IMR-90 (cell line): Measurements from ENCODE around the gene FBXL16. TPM values are rescaled to one million over a fixed set of nuclear protein-coding genes. Genes with fewer than 3 reads are reported as not detected.

Experiments used
- ATAC-seq: fragments of 200-7000 bp; cut with Tn5 transposase; 2 replicates; pipeline ENCODE4 v1.9.1; 2020; ENCODE audit warnings: low read depth, mild to moderate bottlenecking, moderate library complexity
- BruUV-seq: library from RNA; stranded (reverse); fragments of 400-500 nt; replicated peaks from 2 replicates; lab custom pipeline; 2021; lab: Mats Ljungman, UMichigan
- CTCF ChIA-PET: fragments of 300-600 bp; formaldehyde crosslinking; extraction: SDS; loops from one replicate; lab custom pipeline; 2021; ENCODE audit warnings: antibody characterized with exemption; lab: Yijun Ruan, JAX
- POLR2A ChIA-PET: fragments of 300-600 bp; sonication (Branson Sonifier 250); formaldehyde crosslinking; loops from one replicate; lab custom pipeline; 2022; ENCODE audit warnings: antibody characterized with exemption; ENCODE audit not compliant: unreplicated experiment; lab: Charles Lee
- DNase-seq: peaks from one replicate; pipeline ENCODE4 v3.0.0; 2013
- H2AFZ ChIP-seq: replicated peaks from 2 replicates; pipeline ENCODE3; 2013; ENCODE audit warnings: low read length, mild to moderate bottlenecking; ENCODE audit not compliant: poor library complexity
- H2AK5ac ChIP-seq: 2 replicates; pipeline ENCODE4 v1.6.1; 2013; ENCODE audit warnings: low read depth, low read length, inconsistent platforms
- H2AK9ac ChIP-seq: replicated peaks from 2 replicates; pipeline ENCODE3; 2013; ENCODE audit warnings: mild to moderate bottlenecking, low read depth, low read length, moderate library complexity; ENCODE audit not compliant: poor library complexity
- H2BK120ac ChIP-seq: 2 replicates; pipeline ENCODE4 v1.6.1; 2013; ENCODE audit warnings: low read depth, low read length, inconsistent platforms
- H2BK15ac ChIP-seq: 3 replicates; pipeline ENCODE4 v1.6.1; 2013; ENCODE audit warnings: low read depth, low read length, inconsistent platforms
- H2BK20ac ChIP-seq: 2 replicates; pipeline ENCODE4 v1.6.1; 2013; ENCODE audit warnings: low read depth, mild to moderate bottlenecking, inconsistent platforms, low read length, moderate library complexity
- H2BK5ac ChIP-seq: 2 replicates; pipeline ENCODE4 v1.6.1; 2013; ENCODE audit warnings: mild to moderate bottlenecking, low read depth, low read length, inconsistent platforms; ENCODE audit not compliant: poor library complexity, severe bottlenecking
- H3K14ac ChIP-seq: replicated peaks from 2 replicates; pipeline ENCODE4 v1.6.1; 2013; ENCODE audit warnings: low read depth, low read length, inconsistent platforms
- H3K18ac ChIP-seq: 2 replicates; pipeline ENCODE4 v1.6.1; 2013; ENCODE audit warnings: low read depth, low read length, control low read depth
- H3K23ac ChIP-seq: 2 replicates; pipeline ENCODE4 v1.6.1; 2013; ENCODE audit warnings: low read depth, low read length, inconsistent platforms
- H3K27ac ChIP-seq: 2 replicates; pipeline ENCODE4 v1.5.1; 2013; ENCODE audit warnings: mild to moderate bottlenecking, control low read depth, low read length; ENCODE audit not compliant: insufficient read depth
- H3K27me3 ChIP-seq: 2 replicates; pipeline ENCODE4 v1.6.1; 2013; ENCODE audit warnings: low read length; ENCODE audit not compliant: control insufficient read depth, insufficient read depth
- H3K36me3 ChIP-seq: 2 replicates; pipeline ENCODE4 v1.6.1; 2013; ENCODE audit warnings: low read length, mixed read lengths; ENCODE audit not compliant: control insufficient read depth, insufficient read depth
- H3K4ac ChIP-seq: 2 replicates; pipeline ENCODE4 v1.6.1; 2013; ENCODE audit warnings: low read depth, low read length, inconsistent platforms
- H3K4me1 ChIP-seq: 2 replicates; pipeline ENCODE4 v1.6.1; 2013; ENCODE audit warnings: low read length, mixed read lengths; ENCODE audit not compliant: control insufficient read depth, insufficient read depth
- H3K4me2 ChIP-seq: 2 replicates; pipeline ENCODE4 v1.6.1; 2013; ENCODE audit warnings: low read depth, mild to moderate bottlenecking, control low read depth, low read length, moderate library complexity
- H3K4me3 ChIP-seq: 2 replicates; pipeline ENCODE4 v1.5.1; 2013; ENCODE audit warnings: low read depth, mild to moderate bottlenecking, control low read depth, low read length, moderate library complexity; ENCODE audit not compliant: insufficient read depth
- H3K56ac ChIP-seq: 2 replicates; pipeline ENCODE4 v1.6.1; 2013; ENCODE audit warnings: low read length, inconsistent platforms; ENCODE audit not compliant: insufficient read depth; ENCODE audit errors: extremely low read depth
- H3K79me1 ChIP-seq, 2 experiments: 2 replicates each; pipeline ENCODE4 v1.6.1; 2013; ENCODE audit warnings: low read length in 2 of 2, inconsistent platforms in 1 of 2, low read depth in 1 of 2
- H3K9ac ChIP-seq: 2 replicates; pipeline ENCODE4 v1.6.1; 2013; ENCODE audit warnings: low read depth, low read length, control low read depth
- H3K9me1 ChIP-seq: 2 replicates; pipeline ENCODE4 v1.6.1; 2013; ENCODE audit warnings: low read length, inconsistent platforms; ENCODE audit not compliant: insufficient read depth
- H3K9me3 ChIP-seq: 2 replicates; pipeline ENCODE4 v1.6.1; 2013; ENCODE audit warnings: low read length; ENCODE audit not compliant: control insufficient read depth, insufficient read depth
- H4K20me1 ChIP-seq: 2 replicates; pipeline ENCODE4 v1.6.1; 2013; ENCODE audit warnings: low read length, inconsistent platforms; ENCODE audit not compliant: insufficient read depth
- H4K5ac ChIP-seq: 2 replicates; pipeline ENCODE4 v1.6.1; 2013; ENCODE audit warnings: mild to moderate bottlenecking, low read depth, low read length, control low read depth
- H4K8ac ChIP-seq, 2 experiments: 2 replicates each; pipeline ENCODE4 v1.6.1; 2013; ENCODE audit warnings: low read depth in 2 of 2, low read length in 2 of 2, control low read depth in 1 of 2, inconsistent platforms in 1 of 2
- H4K91ac ChIP-seq: 2 replicates; pipeline ENCODE4 v1.6.1; 2013; ENCODE audit warnings: low read depth, low read length, inconsistent platforms; ENCODE audit not compliant: insufficient read depth
- BHLHE40 ChIP-seq: fragments of 150-350 bp; IDR thresholded peaks from 2 replicates; pipeline ENCODE4 v1.6.1; 2016; ENCODE audit warnings: mild to moderate bottlenecking, low read depth, low read length
- CEBPB ChIP-seq: IDR thresholded peaks from 2 replicates; pipeline ENCODE4 v1.6.1; 2012; ENCODE audit warnings: low read depth, low read length, improper control_type of control experiment
- CHD1 ChIP-seq: IDR thresholded peaks from 2 replicates; pipeline ENCODE4 v1.6.1; 2012; ENCODE audit warnings: low read depth, low read length, improper control_type of control experiment
- CTCF ChIP-seq: conservative IDR thresholded peaks from 2 replicates; pipeline ENCODE4 v1.5.1; 2012; ENCODE audit warnings: mild to moderate bottlenecking, low read depth, low read length, improper control_type of control experiment
- ELK1 ChIP-seq: fragments of 150-350 bp; IDR thresholded peaks from 2 replicates; pipeline ENCODE4 v1.6.1; 2016; ENCODE audit warnings: low read depth, mild to moderate bottlenecking, low read length, moderate library complexity, borderline replicate concordance
- FOS ChIP-seq: fragments of 150-350 bp; IDR thresholded peaks from 2 replicates; pipeline ENCODE4 v1.6.1; 2016; ENCODE audit warnings: low read depth, low read length
- MAFK ChIP-seq: IDR thresholded peaks from 2 replicates; pipeline ENCODE4 v1.6.1; 2012; ENCODE audit warnings: low read depth, low read length, improper control_type of control experiment
- MAZ ChIP-seq: IDR thresholded peaks from 2 replicates; pipeline ENCODE4 v1.6.1; 2012; ENCODE audit warnings: low read depth, mild to moderate bottlenecking, low read length, improper control_type of control experiment, moderate library complexity, borderline replicate concordance
- MXI1 ChIP-seq: IDR thresholded peaks from 2 replicates; pipeline ENCODE4 v1.6.1; 2012; ENCODE audit warnings: low read depth, mild to moderate bottlenecking, low read length, moderate library complexity, borderline replicate concordance
- NFE2L2 ChIP-seq: fragments of 150-350 bp; IDR thresholded peaks from 2 replicates; pipeline ENCODE4 v1.6.1; 2016; ENCODE audit warnings: low read depth, mild to moderate bottlenecking, low read length
- POLR2A ChIP-seq: IDR thresholded peaks from 2 replicates; pipeline ENCODE4 v1.6.1; 2012; ENCODE audit warnings: mild to moderate bottlenecking, low read depth, low read length
- RAD21 ChIP-seq: IDR thresholded peaks from 2 replicates; pipeline ENCODE4 v1.6.1; 2012; ENCODE audit warnings: low read length, improper control_type of control experiment
- SMC3 ChIP-seq: fragments of 150-350 bp; IDR thresholded peaks from 2 replicates; pipeline ENCODE4 v1.6.1; 2016; ENCODE audit warnings: low read depth, mild to moderate bottlenecking, antibody characterized with exemption, low read length, moderate library complexity
- USF2 ChIP-seq: fragments of 150-350 bp; IDR thresholded peaks from 2 replicates; pipeline ENCODE4 v1.6.1; 2017; ENCODE audit warnings: mild to moderate bottlenecking, antibody characterized with exemption, low read length, low read depth
- WGBS, 2 experiments: methylation state at CpG; one replicate each; pipeline versions ENCODE4 v1.1.5 to v1.1.7; 2013; ENCODE audit warnings: missing lambda C conversion rate in 2 of 2; ENCODE audit not compliant: insufficient read length in 1 of 2; ENCODE audit errors: extremely low coverage in 2 of 2; 5-methylcytosine and 5-hydroxymethylcytosine counted together
- dilution Hi-C: fragments of 300-500 bp; cut with HindIII; formaldehyde crosslinking; loops from one replicate; pipeline ENCODE4 v1.14.3; 2018; ENCODE audit warnings: low sequenced_read_pairs; ENCODE audit not compliant: unreplicated experiment
- in situ Hi-C: fragments of 300-500 bp; cut with MboI; formaldehyde crosslinking; loops from 3 replicates; pipeline ENCODE4 v1.14.3; 2019; ENCODE audit warnings: low sequenced_read_pairs, inconsistent platforms, mixed read lengths
- intact Hi-C: fragments of 100-400 bp; cut with micrococcal nuclease; formaldehyde crosslinking; loops from 2 replicates; pipeline ENCODE4 v1.10.0; 2022
- polyA plus RNA-seq, 3 experiments: library from polyadenylated mRNA; depleted of rRNA; stranded (reverse); fragments of >200 nt; gene quantifications; 2 replicates each; pipeline ENCODE4 v1.2.3, GENCODE V29; 2012; ENCODE audit warnings: low replicate concordance in 1 of 3
- total RNA-seq: library from RNA; depleted of rRNA; stranded (reverse); fragments of >200 nt; gene quantifications from 2 replicates; pipeline ENCODE4 v1.2.3, GENCODE V29; 2012

Gene FBXL16
- total and polyA plus RNA-seq, 2 of the 4 experiments (the other 2 are of a cell fraction): 0.18 to 2.2 TPM

- no peak overlapping the region for H2BK120ac ChIP-seq
- TF ChIP-seq BHLHE40: no peak
- no peak for TF ChIP-seq CHD1
- TF ChIP-seq CEBPB: no peak
- TF ChIP-seq NFE2L2: no peak
- no peak for TF ChIP-seq RAD21
- no peak for TF ChIP-seq MXI1
- no peak for TF ChIP-seq SMC3
- TF ChIP-seq USF2: no peak
- no peak for TF ChIP-seq CTCF
- no peak for TF ChIP-seq ELK1
- TF ChIP-seq POLR2A: no peak
- TF ChIP-seq MAFK: no peak
- no peak for TF ChIP-seq MAZ
- no peak for TF ChIP-seq FOS
- no peak overlapping the region for H3K27ac ChIP-seq
- peak overlapping the region; percentile 24 for H2AK9ac ChIP-seq
- H3K9me3 ChIP-seq: no peaks in the 10 kb centered on the region
- DNase-seq (no peak), ATAC-seq (no peak)
- no peak overlapping the region for H3K4ac ChIP-seq
- H3K4me2 ChIP-seq: no peak overlapping the region
- dilution Hi-C loops (no loop called here), in situ Hi-C loops (loop anchor here (25.0 kb wide), 1 partner anchor 358 kb away; the partner anchor contains the start of gene SSTR5), intact Hi-C loops (no loop called here)
- H3K9ac ChIP-seq: no peak overlapping the region
- no peak overlapping the region for H4K5ac ChIP-seq
- no peak overlapping the region for H2BK20ac ChIP-seq
- no peaks in the 10 kb centered on the region for H3K36me3 ChIP-seq
- H3K14ac ChIP-seq: no peak overlapping the region
- H2AK5ac ChIP-seq: no peak overlapping the region
- H3K79me1 ChIP-seq: no peaks in the 10 kb centered on the region
- H4K8ac ChIP-seq: no peak overlapping the region
- H2AFZ ChIP-seq: no peak overlapping the region
- no peak overlapping the region for H3K56ac ChIP-seq
- peaks cover 71% of the 10 kb centered on the region for H3K27me3 ChIP-seq
- no peaks in the 10 kb centered on the region for H3K9me1 ChIP-seq
- peaks cover 1% of the 10 kb centered on the region; the same call in 1 of the 2 replicates for H3K4me1 ChIP-seq
- WGBS, 2 experiments: 6% methylated on average over 18 of the region's 50 CpGs; no CpG with 5 or more reads in 1 of the 2 experiments
- no peak overlapping the region for H2BK15ac ChIP-seq
- no peak overlapping the region for H3K23ac ChIP-seq
- no peak overlapping the region for H2BK5ac ChIP-seq
- H4K20me1 ChIP-seq: peaks cover 18% of the 10 kb centered on the region
- no peak overlapping the region for H4K91ac ChIP-seq
- H3K4me3 ChIP-seq: no peak overlapping the region
- ChIA-PET CTCF (no interaction called here), POLR2A (no interaction called here)
- BruUV-seq: no TSS peak
- H3K18ac ChIP-seq: no peak overlapping the region
Observed at GRCh38 chr16:704552-705380, 835 bp downstream of the FBXL16 start.
